HG03354 (cell line): ENCODE data around the gene SEMA7A.

Experiments used
- ATAC-seq: cut with Tn5 transposase; IDR thresholded peaks from one replicate; pipeline ENCODE4 v1.9.1; 2021; ENCODE audit warnings: mild to moderate bottlenecking; ENCODE audit not compliant: unreplicated experiment, poor library complexity, severe bottlenecking

SEMA7A gene

GRCh38 chr15:74432271-74432967 is 1.3 kb downstream of the SEMA7A start:
- no peak for ATAC-seq

GRCh38 chr15:74431645-74432044 is 2.1 kb downstream of the SEMA7A start:
- ATAC-seq = no peak

GRCh38 chr15:74431116-74431515 is 2.6 kb downstream of the SEMA7A start:
- ATAC-seq = no peak

GRCh38 chr15:74430510-74430951 is 3.2 kb downstream of the SEMA7A start:
- no peak for ATAC-seq

GRCh38 chr15:74429781-74430400 is 3.9 kb downstream of the SEMA7A start:
- no peak for ATAC-seq

- ATAC-seq = no peak
Measured at GRCh38 chr15:74428970-74429780, 4.6 kb downstream of the SEMA7A start.

- no peak for ATAC-seq
Measured at GRCh38 chr15:74428442-74428787, 5.3 kb downstream of the SEMA7A start.

- ATAC-seq = no peak
Measured at GRCh38 chr15:74427607-74428441, 5.9 kb downstream of the SEMA7A start.

GRCh38 chr15:74426404-74427281 is 7.1 kb downstream of the SEMA7A start:
- ATAC-seq = no peak

- no peak for ATAC-seq
Measured at GRCh38 chr15:74425630-74426029, 8.1 kb downstream of the SEMA7A start.

GRCh38 chr15:74424901-74425528 is 8.7 kb downstream of the SEMA7A start:
- no peak for ATAC-seq

- ATAC-seq = no peak
Measured at GRCh38 chr15:74423431-74424257, 10.1 kb downstream of the SEMA7A start.

GRCh38 chr15:74422652-74423430 is 10.9 kb downstream of the SEMA7A start:
- ATAC-seq = no peak

GRCh38 chr15:74422265-74422651 is 11.5 kb downstream of the SEMA7A start:
- no peak for ATAC-seq

- ATAC-seq = no peak
Measured at GRCh38 chr15:74421302-74422245, 12.2 kb downstream of the SEMA7A start.
